ENCODE results near the gene MESP2.

Gene MESP2

DNA sequence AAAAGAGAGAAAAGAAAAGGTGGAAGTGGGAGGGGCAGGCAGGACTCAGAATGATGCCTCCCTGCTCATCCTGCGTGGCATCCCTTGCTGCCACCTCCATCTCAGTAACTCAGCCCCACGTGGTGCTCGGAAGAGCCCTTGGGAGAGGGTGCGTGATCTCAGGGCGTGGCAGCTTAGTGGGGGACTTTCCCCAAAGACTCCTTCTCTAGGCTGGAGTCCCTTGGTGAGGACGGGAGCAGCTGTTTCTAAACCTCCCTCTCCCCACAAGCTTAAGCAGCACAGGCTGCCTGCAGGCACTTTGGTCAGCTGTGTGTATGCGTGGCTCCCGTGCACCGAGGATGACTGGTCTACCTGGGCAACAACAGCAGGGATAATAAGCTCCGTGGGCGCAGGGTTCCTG, 45.9 kb downstream of the MESP2 start:
- DNase-seq (ENCODE audit: low read depth) = peak; percentile 18
- no peak overlapping the region for H3K4me3 ChIP-seq (ENCODE audit: low read depth, low read length)
- TF ChIP-seq, protein P1, sequence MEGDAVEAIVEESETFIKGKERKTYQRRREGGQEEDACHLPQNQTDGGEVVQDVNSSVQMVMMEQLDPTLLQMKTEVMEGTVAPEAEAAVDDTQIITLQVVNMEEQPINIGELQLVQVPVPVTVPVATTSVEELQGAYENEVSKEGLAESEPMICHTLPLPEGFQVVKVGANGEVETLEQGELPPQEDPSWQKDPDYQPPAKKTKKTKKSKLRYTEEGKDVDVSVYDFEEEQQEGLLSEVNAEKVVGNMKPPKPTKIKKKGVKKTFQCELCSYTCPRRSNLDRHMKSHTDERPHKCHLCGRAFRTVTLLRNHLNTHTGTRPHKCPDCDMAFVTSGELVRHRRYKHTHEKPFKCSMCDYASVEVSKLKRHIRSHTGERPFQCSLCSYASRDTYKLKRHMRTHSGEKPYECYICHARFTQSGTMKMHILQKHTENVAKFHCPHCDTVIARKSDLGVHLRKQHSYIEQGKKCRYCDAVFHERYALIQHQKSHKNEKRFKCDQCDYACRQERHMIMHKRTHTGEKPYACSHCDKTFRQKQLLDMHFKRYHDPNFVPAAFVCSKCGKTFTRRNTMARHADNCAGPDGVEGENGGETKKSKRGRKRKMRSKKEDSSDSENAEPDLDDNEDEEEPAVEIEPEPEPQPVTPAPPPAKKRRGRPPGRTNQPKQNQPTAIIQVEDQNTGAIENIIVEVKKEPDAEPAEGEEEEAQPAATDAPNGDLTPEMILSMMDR (IDR thresholded peaks at IDR 0.05; ENCODE audit: insufficient read depth, low read depth, low read length, missing control alignments) = no peak

DNA sequence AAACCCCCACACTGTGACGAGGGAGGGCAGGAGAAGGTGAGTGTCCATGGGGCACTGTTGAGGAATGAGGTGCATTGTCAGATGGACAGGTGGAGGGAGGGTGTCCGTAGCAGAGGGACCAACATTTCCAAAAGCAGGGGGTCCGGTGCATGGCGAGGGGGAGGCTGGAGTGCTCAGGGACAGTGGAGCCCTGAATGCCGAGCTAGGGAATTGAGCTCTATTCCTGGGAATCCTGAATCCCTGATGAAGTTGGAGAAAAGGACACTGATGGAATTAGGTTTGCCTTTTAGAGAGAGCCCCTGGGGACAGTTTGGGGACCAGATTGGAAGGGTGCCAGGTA, 46.4 kb downstream of the MESP2 start:
- TF ChIP-seq, protein P1 (IDR thresholded peaks at IDR 0.05; ENCODE audit: insufficient read depth, low read depth, low read length, missing control alignments) = no peak
- DNase-seq (ENCODE audit: low read depth) = no peak
- no peak overlapping the region for H3K4me3 ChIP-seq (ENCODE audit: low read depth, low read length)

DNA sequence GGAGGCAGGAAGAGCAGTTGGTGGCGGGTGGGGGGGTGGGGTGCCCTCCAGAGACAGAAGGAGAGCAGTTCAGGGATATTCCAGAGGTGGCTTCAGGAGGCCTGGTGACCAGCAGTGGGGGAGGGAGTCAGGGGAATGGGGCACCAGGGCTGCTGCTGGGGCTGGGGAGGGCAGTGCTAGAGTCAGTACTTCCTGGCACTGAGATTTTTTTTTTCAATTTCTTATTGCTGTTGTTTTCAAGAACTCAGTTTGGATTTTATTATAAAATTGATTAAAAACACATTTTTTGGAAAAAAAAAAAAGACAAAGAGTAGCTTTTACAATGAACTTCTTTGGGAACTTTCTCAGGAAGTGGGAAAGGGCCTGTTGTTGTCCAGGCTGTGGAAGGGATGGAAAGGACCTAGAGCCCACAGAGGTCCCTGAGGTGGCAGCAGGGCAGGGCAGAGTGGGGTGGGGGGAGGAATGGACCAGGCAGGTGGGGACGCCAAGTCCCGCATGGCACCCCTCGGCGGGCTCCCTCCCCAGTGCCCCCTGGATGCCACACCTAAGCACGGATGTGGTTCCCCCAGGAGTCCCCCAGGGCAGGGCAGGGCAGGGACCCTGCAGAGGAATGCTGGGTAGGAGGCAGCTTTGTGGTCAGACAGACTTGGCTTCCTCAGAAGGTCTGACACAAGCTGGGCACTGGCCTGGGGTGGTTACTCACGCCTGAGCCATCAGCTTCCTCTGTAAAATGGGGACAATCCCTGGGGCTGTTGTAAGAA, 47.0 kb downstream of the MESP2 start:
- TF ChIP-seq, protein P1 (IDR thresholded peaks at IDR 0.05; ENCODE audit: insufficient read depth, low read depth, low read length, missing control alignments) = no peak
- no peak for DNase-seq (ENCODE audit: low read depth)
- no peak overlapping the region for H3K4me3 ChIP-seq (ENCODE audit: low read depth, low read length)

DNA sequence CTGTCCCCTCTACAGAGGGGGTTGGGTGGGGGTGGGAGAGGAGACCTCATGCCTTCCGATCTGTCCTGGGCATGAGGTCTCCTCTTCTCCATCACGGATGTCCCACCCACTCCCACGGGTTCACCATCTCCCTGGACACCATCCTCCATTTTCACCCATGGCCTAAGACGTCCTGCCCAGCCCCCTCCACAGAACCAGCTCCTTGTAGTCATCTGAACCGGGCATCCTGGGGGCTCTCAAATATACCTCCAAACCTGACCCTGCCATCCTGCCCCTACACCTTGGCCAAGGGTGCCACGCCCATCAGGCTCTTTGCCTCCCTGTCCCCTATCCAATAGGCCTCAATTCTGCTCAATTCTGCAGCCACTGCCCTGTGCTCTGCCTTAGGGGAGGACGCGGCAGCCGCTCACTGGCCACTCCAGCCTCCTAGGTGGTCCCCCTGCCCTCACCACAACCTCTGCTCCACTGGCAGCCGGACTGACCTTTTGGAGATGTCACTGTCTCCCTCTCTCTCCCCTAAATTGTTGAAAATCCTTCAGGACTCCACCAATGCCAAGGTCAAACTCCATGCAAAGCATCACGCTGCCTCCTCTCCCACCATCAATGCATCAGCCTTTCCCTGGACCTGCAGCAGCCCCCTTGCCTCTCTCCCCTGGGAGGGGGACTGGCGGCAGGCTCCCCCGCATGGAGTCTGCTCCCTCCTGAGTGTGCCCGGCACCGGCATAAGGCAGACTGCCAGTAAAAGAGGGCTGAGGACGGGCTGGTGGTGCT, 47.9 kb downstream of the MESP2 start:
- TF ChIP-seq, protein P1 (IDR thresholded peaks at IDR 0.05; ENCODE audit: insufficient read depth, low read depth, low read length, missing control alignments) = no peak
- no peak overlapping the region for H3K4me3 ChIP-seq (ENCODE audit: low read depth, low read length)
- DNase-seq (ENCODE audit: low read depth) = no peak

DNA sequence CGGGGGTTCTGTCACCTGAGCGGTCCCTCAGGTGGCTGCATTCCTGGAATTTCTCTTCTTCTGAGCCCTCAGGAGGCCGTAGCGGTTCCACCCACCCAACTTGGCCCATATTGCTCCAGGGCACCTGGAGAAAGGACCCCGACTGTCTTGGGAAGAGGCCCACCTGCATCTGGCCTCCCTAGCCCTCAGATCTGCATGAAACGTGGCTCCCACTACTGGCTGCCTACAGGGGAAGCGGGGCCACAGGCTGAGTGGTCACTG, 48.4 kb downstream of the MESP2 start:
- TF ChIP-seq, protein P1 (IDR thresholded peaks at IDR 0.05; ENCODE audit: insufficient read depth, low read depth, low read length, missing control alignments) = no peak
- H3K4me3 ChIP-seq (ENCODE audit: low read depth, low read length) = no peak overlapping the region
- DNase-seq (ENCODE audit: low read depth) = no peak

DNA sequence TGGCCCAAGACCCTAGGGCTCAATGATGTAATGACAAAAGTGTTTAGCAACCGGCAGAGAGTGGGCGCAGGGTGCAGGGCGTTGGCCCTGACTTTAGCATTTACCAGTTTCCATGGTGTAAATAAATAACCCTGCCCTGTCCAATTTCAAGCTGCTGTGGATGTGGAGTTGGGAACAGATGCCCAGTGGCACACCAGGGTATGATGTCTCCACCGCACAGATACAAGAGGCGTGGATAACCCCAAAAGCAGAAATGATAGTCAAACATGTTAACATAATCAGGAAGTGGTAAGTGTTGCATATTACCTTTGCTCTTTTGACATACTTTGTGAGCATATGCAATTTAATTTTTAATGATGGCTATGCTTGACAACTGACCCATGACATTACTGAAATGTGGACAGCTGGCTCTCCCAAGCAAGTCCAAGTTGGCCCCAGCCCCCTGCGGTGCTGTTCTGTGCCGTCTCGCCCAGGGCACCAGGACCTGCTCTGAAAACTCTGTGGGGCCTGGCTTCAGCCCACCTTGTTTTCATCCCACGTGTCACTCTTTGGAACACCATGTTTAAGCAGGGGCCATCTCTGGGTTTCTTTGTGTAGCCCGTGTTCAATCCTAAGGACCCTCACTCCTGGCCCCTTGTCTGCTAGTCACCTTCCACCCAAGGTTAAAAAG, 49.3 kb downstream of the MESP2 start:
- TF ChIP-seq, protein P1 (IDR thresholded peaks at IDR 0.05; ENCODE audit: insufficient read depth, low read depth, low read length, missing control alignments) = no peak
- no peak for DNase-seq (ENCODE audit: low read depth)
- no peak overlapping the region for H3K4me3 ChIP-seq (ENCODE audit: low read depth, low read length)
